Endothelial cell of umbilical vein (primary cell): ENCODE data around the gene GIMAP6. TPM values are rescaled to one million over a fixed set of nuclear protein-coding genes. Genes with fewer than 3 reads are reported as not detected.
"Not testable (repeated sequence)": the region's sequence is repeated elsewhere in the genome, so short reads cannot be mapped to it uniquely, and the experiment has no call there.

Source experiments
- Bru-seq: library from RNA; stranded (reverse); fragments of 400-500 nt; gene quantifications from one replicate; lab custom pipeline; 2021; lab: Mats Ljungman, UMichigan
- BruChase-seq, 2 experiments: library from RNA; stranded (reverse); fragments of 400-500 nt; gene quantifications; one replicate each; lab custom pipeline; 2021; lab: Mats Ljungman, UMichigan
- BruUV-seq: library from RNA; stranded (reverse); fragments of 400-500 nt; replicated peaks from 2 replicates; lab custom pipeline; 2021; lab: Mats Ljungman, UMichigan
- CTCF ChIA-PET: fragments of 300-600, 350-600 bp; sonication (Branson Sonifier 250); formaldehyde crosslinking; loops from one replicate; lab custom pipeline; 2021; ENCODE audit warnings: antibody characterized with exemption, inconsistent platforms; lab: Charles Lee
- POLR2A ChIA-PET: fragments of 300-600, 350-600 bp; sonication (Branson Sonifier 250); formaldehyde crosslinking; loops from one replicate; lab custom pipeline; 2021; ENCODE audit warnings: antibody characterized with exemption, inconsistent platforms; lab: Charles Lee
- DNase-seq: peaks from one replicate; pipeline ENCODE4 v3.0.0-alpha.2; 2011; ENCODE audit warnings: low read depth, low spot score
- FAIRE-seq: peaks from 2 replicates; lab custom pipeline; 2011; peaks lifted over from hg19 to GRCh38; lab: Jason Lieb, UNC
- H2AFZ ChIP-seq: 2 replicates; pipeline ENCODE4 v1.6.0; 2012; ENCODE audit warnings: low read depth, low read length, control low read depth, inconsistent platforms
- H3K27ac ChIP-seq: 2 replicates; pipeline ENCODE4 v1.5.1; 2011; ENCODE audit warnings: low read depth, mild to moderate bottlenecking, control low read depth, low read length, moderate library complexity; ENCODE audit not compliant: insufficient read depth
- H3K27me3 ChIP-seq, 2 experiments: 2 replicates each; pipeline versions ENCODE4 v1.6.0 to v1.6.1; 2011; ENCODE audit warnings: low read length in 2 of 2, mixed read lengths in 1 of 2; ENCODE audit not compliant: control insufficient read depth in 2 of 2, insufficient read depth in 2 of 2
- H3K36me3 ChIP-seq, 2 experiments: 2 replicates in 1 of 2; 3 replicates in 1 of 2; pipeline ENCODE4 v1.5.1; 2011; ENCODE audit warnings: low read length in 2 of 2, mild to moderate bottlenecking in 1 of 2, moderate library complexity in 1 of 2; ENCODE audit not compliant: control insufficient read depth in 2 of 2, insufficient read depth in 2 of 2; ENCODE audit errors: extremely low read depth in 1 of 2
- H3K4me1 ChIP-seq: 3 replicates; pipeline ENCODE4 v1.5.1; 2011; ENCODE audit warnings: mild to moderate bottlenecking, low read length; ENCODE audit not compliant: control insufficient read depth, insufficient read depth; ENCODE audit errors: extremely low read depth
- H3K4me2 ChIP-seq: 2 replicates; pipeline ENCODE4 v1.6.1; 2011; ENCODE audit warnings: low read length, control low read depth, mixed read lengths; ENCODE audit not compliant: insufficient read depth
- H3K4me3 ChIP-seq, 3 experiments: fragments of 200-600 bp in 1 of 3; sonication (generic), shearing (Covaris generic) in 1 of 3; replicated peaks in 1 of 3; 2 replicates each; pipeline ENCODE4 v1.5.1; 2011 to 2016; ENCODE audit warnings: control low read depth in 3 of 3, low read length in 3 of 3, mild to moderate bottlenecking in 2 of 3, inconsistent platforms in 1 of 3, low read depth in 1 of 3, moderate library complexity in 1 of 3; ENCODE audit not compliant: insufficient read depth in 1 of 3
- H3K79me2 ChIP-seq: 2 replicates; pipeline ENCODE4 v1.6.0; 2012; ENCODE audit warnings: low read length, inconsistent platforms; ENCODE audit not compliant: control insufficient read depth, insufficient read depth
- H3K9ac ChIP-seq: replicated peaks from 2 replicates; pipeline ENCODE3; 2011; ENCODE audit warnings: low read length, control low read depth; ENCODE audit not compliant: insufficient read depth; ENCODE audit errors: extremely low read depth
- H3K9me1 ChIP-seq: replicated peaks from 3 replicates; pipeline ENCODE4 v1.6.0; 2011; ENCODE audit warnings: mild to moderate bottlenecking, low read length; ENCODE audit not compliant: control insufficient read depth, insufficient read depth; ENCODE audit errors: extremely low read depth
- H3K9me3 ChIP-seq: replicated peaks from 2 replicates; pipeline ENCODE4 v1.5.1; 2012; ENCODE audit warnings: low read length, inconsistent platforms; ENCODE audit not compliant: control insufficient read depth, insufficient read depth
- H4K20me1 ChIP-seq: replicated peaks from 2 replicates; pipeline ENCODE3; 2011; ENCODE audit warnings: mild to moderate bottlenecking, low read length; ENCODE audit not compliant: control insufficient read depth, insufficient read depth; ENCODE audit errors: extremely low read depth
- CTCF ChIP-seq, 2 donors: IDR thresholded peaks; 1 replicate in 1 of 2; 2 replicates in 1 of 2; pipeline ENCODE4 v1.5.1; 2011; ENCODE audit warnings: low read length in 2 of 2, mild to moderate bottlenecking in 2 of 2, moderate library complexity in 2 of 2, control low read depth in 1 of 2, inconsistent platforms in 1 of 2, low read depth in 1 of 2; ENCODE audit not compliant: insufficient read depth in 1 of 2; ENCODE audit errors: extremely low read depth in 1 of 2
- EZH2 ChIP-seq: IDR thresholded peaks from 2 replicates; pipeline ENCODE4 v1.6.1; 2012; ENCODE audit warnings: borderline replicate concordance, low read depth, mild to moderate bottlenecking, moderate library complexity, low read length, inconsistent platforms; ENCODE audit not compliant: severe bottlenecking
- FOS ChIP-seq: IDR thresholded peaks from 2 replicates; pipeline ENCODE4 v1.6.1; 2011; ENCODE audit warnings: mild to moderate bottlenecking, low read length, moderate library complexity, borderline replicate concordance; ENCODE audit not compliant: insufficient read depth
- GATA2 ChIP-seq: IDR thresholded peaks from 2 replicates; pipeline ENCODE4 v1.7.0; 2011; ENCODE audit warnings: low read depth, mild to moderate bottlenecking, moderate library complexity, mixed read lengths, low read length; ENCODE audit not compliant: insufficient read length, insufficient read depth
- JUN ChIP-seq: IDR thresholded peaks from 2 replicates; pipeline ENCODE4 v1.6.1; 2011; ENCODE audit warnings: borderline replicate concordance, low read depth; ENCODE audit not compliant: insufficient read length, insufficient read depth
- MYC ChIP-seq: IDR thresholded peaks from one replicate; pipeline ENCODE4 v1.6.1; 2011; ENCODE audit warnings: mild to moderate bottlenecking, low read depth, low read length
- POLR2A ChIP-seq: IDR thresholded peaks from 2 replicates; pipeline ENCODE4 v1.6.1; 2012; ENCODE audit warnings: low read depth, mild to moderate bottlenecking, control low read depth, low read length
- POLR2AphosphoS5 ChIP-seq: IDR thresholded peaks from 2 replicates; pipeline ENCODE4 v1.6.1; 2012; ENCODE audit warnings: low read depth, mild to moderate bottlenecking, control low read depth, low read length, moderate library complexity; ENCODE audit not compliant: insufficient read depth
- dilution Hi-C: fragments of 300-500 bp; cut with MboI; formaldehyde crosslinking; loops from one replicate; pipeline ENCODE4 v1.15.0; 2019; ENCODE audit warnings: low sequenced_read_pairs; ENCODE audit not compliant: extremely low pct_ligation_motif_present
- intact Hi-C: fragments of 100-400 bp; cut with micrococcal nuclease; formaldehyde crosslinking; loops from one replicate; pipeline ENCODE4 v1.10.0; 2022
- long read RNA-seq: library from polyadenylated mRNA; stranded (forward); transcript quantifications from one replicate; pipeline ENCODE4 v2.0.0, GENCODE V29; 2021
- polyA minus RNA-seq, 3 experiments: library from RNA; depleted of rRNA, polyadenylated mRNA; stranded (reverse); fragments of >200 nt; gene quantifications; 1 replicate in 1 of 3; 2 replicates in 2 of 3; pipeline ENCODE4 v1.2.3, GENCODE V29; 2011
- polyA plus RNA-seq, 4 experiments: library from polyadenylated mRNA; depleted of rRNA in 3 of 4; stranded (reverse) in 3 of 4; unstranded in 1 of 4; fragments of >200 nt; gene quantifications; 2 replicates each; pipeline versions ENCODE4 v1.2.1 to v1.2.3, GENCODE V29; 2011 to 2012; ENCODE audit warnings: missing spikeins in 1 of 4
- total RNA-seq: library from RNA; stranded (reverse); gene quantifications from 2 replicates; pipeline ENCODE4 v1.2.3, GENCODE V29; 2021

Gene GIMAP6
- total RNA-seq (85.0 and 87.8 TPM in 2 replicates), polyA plus RNA-seq (58.7 and 65.6 TPM in 2 replicates), polyA minus RNA-seq (95.5 and 96.0 TPM in 2 replicates), Bru-seq, nascent RNA (percentile 96 among the genes with signal in this experiment), BruChase-seq, experiment 1, labeled RNA remaining after a 6-hour chase (percentile 93 among the genes with signal in this experiment), BruChase-seq, experiment 2, labeled RNA remaining after a 2-hour chase (percentile 99 among the genes with signal in this experiment)
- 56.7 and 57.8 TPM in 2 replicates for polyA plus RNA-seq (2011; cell fraction: cytosol; rRNA removed)
- 55.9 and 58.9 TPM in 2 replicates for polyA plus RNA-seq (2011; cell fraction: nucleus; rRNA removed)
- 55.3 and 64.2 TPM in 2 replicates for polyA plus RNA-seq (2012)
- not detected for polyA minus RNA-seq (2011; cell fraction: cytosol; rRNA and poly(A)+ RNA removed)
- polyA minus RNA-seq (2011; cell fraction: nucleus; rRNA and poly(A)+ RNA removed): 35.2 and 38.9 TPM in 2 replicates
- long read RNA-seq, transcript GIMAP6-201 (3 exons, 3,440 nt): major isoform, 26 of 154 reads
- long read RNA-seq, transcript GIMAP6-202 (3 exons, 876 nt): minor isoform, 15 of 154 reads
- long read RNA-seq, partial matches to known transcripts: 0 of 154 reads
- long read RNA-seq, other reads (novel, unspliced or antisense): 113 of 154 reads

GRCh38 chr7:150631866-150632864 lies at the start of gene GIMAP6:
GIMAP6 (minus strand) TSS chr7:150632385; CDS start chr7:150630142, 2,243 bp downstream.
- BruUV-seq: TSS peak; percentile 45
- no peaks in the 10 kb centered on the region for H3K27me3 ChIP-seq
- dilution Hi-C loops: no loop called here
- peaks cover 8 to 21% of the 10 kb centered on the region in 2 experiments for H3K36me3 ChIP-seq
- peak within 1 kb of the TSS; percentile 7 to 80 (median 49) for H3K4me3 ChIP-seq
- ChIA-PET CTCF (interaction anchor here (0.8 to 2.2 kb wide), 5 partner anchors 11 to 183 kb away, joined by 3 to 12 read pairs (median 5); partner anchors contain the start of gene GIMAP8), POLR2A (interaction anchor here (1.0 to 1.7 kb wide), 5 partner anchors 45 to 181 kb away, joined by 3 to 7 read pairs (median 3); partner anchors contain the start of genes GIMAP1 and GIMAP8)
- TF ChIP-seq JUN (peak; percentile 1), POLR2AphosphoS5 (peak; percentile 59), POLR2A (peak; percentile 69), FOS (peak; percentile 39), CTCF (IDR thresholded peaks at IDR 0.05; ENCODE audit: extremely low read depth in 1 of 2, insufficient read depth in 1 of 2, low read depth in 1 of 2, low read length in 2 of 2) (no peak), EZH2 (no peak), MYC (no peak), GATA2 (no peak)
- H3K4me1 ChIP-seq: peaks cover 35% of the 10 kb centered on the region
- intact Hi-C loops: loop anchor here (1.0 to 5.0 kb wide), 12 partner anchors 44 to 265 kb away; partner anchors contain the start of genes GIMAP2, GIMAP4, GIMAP5 and GIMAP7
- no peaks in the 10 kb centered on the region for H4K20me1 ChIP-seq
- FAIRE-seq (peak; percentile 91), DNase-seq (peak; percentile 74)
- no peaks in the 10 kb centered on the region for H3K9me1 ChIP-seq
- peak within 1 kb of the TSS; percentile 68 for H3K4me2 ChIP-seq
- H3K9me3 ChIP-seq: no peaks in the 10 kb centered on the region
- peak within 1 kb of the TSS; percentile 43 for H3K27ac ChIP-seq
- peak within 1 kb of the TSS; percentile 33 for H3K9ac ChIP-seq
- peaks cover 38% of the 10 kb centered on the region for H3K79me2 ChIP-seq
- H2AFZ ChIP-seq: peak within 1 kb of the TSS; percentile 68

DNA sequence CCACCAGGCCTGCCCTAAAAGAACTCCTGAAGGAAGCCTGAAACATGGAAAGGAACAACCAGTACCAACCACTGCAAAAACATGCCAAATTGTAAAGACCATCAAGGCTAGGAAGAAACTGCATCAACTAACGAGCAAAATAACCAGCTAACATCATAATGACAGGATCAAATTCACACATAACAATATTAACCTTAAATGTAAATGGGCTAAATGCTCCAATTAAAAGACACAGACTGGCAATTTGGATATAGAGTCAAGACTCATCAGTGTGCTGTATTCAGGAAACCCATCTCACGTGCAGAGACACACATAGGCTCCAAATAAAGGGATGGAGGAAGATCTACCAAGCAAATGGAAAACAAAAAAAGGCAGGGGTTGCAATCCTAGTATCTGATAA lies 48.2 kb upstream of the GIMAP6 start:
- H3K36me3 ChIP-seq, dilution Hi-C loops, H3K4me2 ChIP-seq, DNase-seq, H3K27ac ChIP-seq, H4K20me1 ChIP-seq, H3K9ac ChIP-seq, H3K9me1 ChIP-seq, BruUV-seq, intact Hi-C loops, CTCF ChIA-PET, H3K4me3 ChIP-seq, H3K27me3 ChIP-seq, FAIRE-seq, H3K79me2 ChIP-seq, H2AFZ ChIP-seq, H3K9me3 ChIP-seq: not testable (repeated sequence)
- POLR2A ChIA-PET: interaction anchor here (0.7 kb wide), 1 partner anchor 39 kb away, joined by 4 read pairs; no protein-coding TSS in a partner anchor
- H3K4me1 ChIP-seq: peaks cover 20% of the 10 kb centered on the region
